ENCODE results near the gene FNDC1. TPM values are rescaled to one million over a fixed set of nuclear protein-coding genes. Genes with fewer than 3 reads are reported as not detected.

FNDC1 gene
- total RNA-seq, 1 experiment from 2014 or later = not detected

DNA sequence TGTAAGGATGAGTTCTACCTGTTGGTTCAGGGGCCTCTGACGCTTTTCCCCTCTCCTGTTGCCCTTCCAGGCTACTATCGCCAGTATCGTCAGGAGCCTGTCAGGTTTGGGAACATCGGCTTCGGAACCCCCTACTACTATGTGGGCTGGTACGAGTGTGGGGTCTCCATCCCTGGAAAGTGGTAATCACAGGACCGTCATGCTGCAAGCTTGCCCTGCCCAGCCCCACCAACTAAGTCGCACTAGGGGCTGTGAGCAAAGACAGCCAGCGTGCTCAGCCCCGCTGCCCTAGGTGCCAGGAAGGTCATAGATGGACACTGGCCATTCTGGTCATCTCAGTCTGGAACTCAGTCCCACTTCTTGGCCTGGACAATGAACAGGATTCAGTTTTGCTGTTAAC lies 102.1 kb downstream of the FNDC1 start:
- no peaks in the 10 kb centered on the region for H3K36me3 ChIP-seq (ENCODE audit: control insufficient read depth, insufficient read depth, low read length)
- ChIA-PET POLR2A (no interaction called here), CTCF (no interaction called here)
- H3K4me3 ChIP-seq (ENCODE audit: low read depth, low read length) = no peak overlapping the region
- H3K27me3 Mint-ChIP-seq (ENCODE audit: insufficient read depth, unreplicated experiment) = peaks cover 13% of the 10 kb centered on the region
- no peak overlapping the region for H3K4me3 Mint-ChIP-seq (ENCODE audit: unreplicated experiment)
- no peaks in the 10 kb centered on the region for H3K9me3 ChIP-seq
- intact Hi-C loops (cut with micrococcal nuclease; ENCODE audit: unreplicated experiment) = no loop called here
- no peaks in the 10 kb centered on the region for H3K4me1 ChIP-seq
- H3K9me3 Mint-ChIP-seq (ENCODE audit: unreplicated experiment) = peaks cover 16% of the 10 kb centered on the region
- no peak for DNase-seq
- no peak for TF ChIP-seq CTCF (IDR thresholded peaks at IDR 0.05; ENCODE audit: insufficient read depth in 1 of 2, low read depth in 1 of 2, low read length in 1 of 2, severe bottlenecking in 1 of 2, unreplicated experiment in 1 of 2)
- H3K4me1 Mint-ChIP-seq (ENCODE audit: low read depth, unreplicated experiment) = no peaks in the 10 kb centered on the region
- H3K27me3 ChIP-seq (replicated peaks; ENCODE audit: control insufficient read depth, insufficient read depth, low read length) = no peaks in the 10 kb centered on the region
- no peaks in the 10 kb centered on the region for H3K36me3 Mint-ChIP-seq (ENCODE audit: insufficient read depth, unreplicated experiment)
- no TSS peak for BruUV-seq (replicated peaks)
- no peak overlapping the region for H3K27ac Mint-ChIP-seq (ENCODE audit: unreplicated experiment)

GRCh38 chr6:159278626-159279025 lies 109.4 kb downstream of the FNDC1 start:
- no peaks in the 10 kb centered on the region for H3K36me3 Mint-ChIP-seq (ENCODE audit: insufficient read depth, unreplicated experiment)
- ChIA-PET POLR2A (no interaction called here), CTCF (no interaction called here)
- H3K4me3 Mint-ChIP-seq (ENCODE audit: unreplicated experiment) = no peak overlapping the region
- no peak for DNase-seq
- no TSS peak for BruUV-seq (replicated peaks)
- H3K4me3 ChIP-seq (ENCODE audit: low read depth, low read length) = no peak overlapping the region
- H3K27ac Mint-ChIP-seq (ENCODE audit: unreplicated experiment) = no peak overlapping the region
- peaks cover 13% of the 10 kb centered on the region for H3K9me3 Mint-ChIP-seq (ENCODE audit: unreplicated experiment)
- intact Hi-C loops (cut with micrococcal nuclease; ENCODE audit: unreplicated experiment) = no loop called here
- no peaks in the 10 kb centered on the region for H3K4me1 Mint-ChIP-seq (ENCODE audit: low read depth, unreplicated experiment)
- no peak for TF ChIP-seq CTCF (IDR thresholded peaks at IDR 0.05; ENCODE audit: insufficient read depth in 1 of 2, low read depth in 1 of 2, low read length in 1 of 2, severe bottlenecking in 1 of 2, unreplicated experiment in 1 of 2)
- H3K27me3 ChIP-seq (replicated peaks; ENCODE audit: control insufficient read depth, insufficient read depth, low read length) = no peaks in the 10 kb centered on the region
- H3K27me3 Mint-ChIP-seq (ENCODE audit: insufficient read depth, unreplicated experiment) = peaks cover 16% of the 10 kb centered on the region
- H3K36me3 ChIP-seq (ENCODE audit: control insufficient read depth, insufficient read depth, low read length) = no peaks in the 10 kb centered on the region
- peaks cover 4% of the 10 kb centered on the region for H3K9me3 ChIP-seq
- no peaks in the 10 kb centered on the region for H3K4me1 ChIP-seq

- DNase-seq = no peak
- Histone ChIP-seq H3K4me3 (ENCODE audit: low read depth, low read length) (no peak overlapping the region), H3K4me1 (no peaks in the 10 kb centered on the region), H3K9me3 (peaks cover 4% of the 10 kb centered on the region), H3K36me3 (ENCODE audit: control insufficient read depth, insufficient read depth, low read length) (no peaks in the 10 kb centered on the region), H3K27me3 (replicated peaks; ENCODE audit: control insufficient read depth, insufficient read depth, low read length) (no peaks in the 10 kb centered on the region)
- peaks cover 13% of the 10 kb centered on the region for H3K9me3 Mint-ChIP-seq (ENCODE audit: unreplicated experiment)
- no peak for TF ChIP-seq CTCF (IDR thresholded peaks at IDR 0.05; ENCODE audit: insufficient read depth in 1 of 2, low read depth in 1 of 2, low read length in 1 of 2, severe bottlenecking in 1 of 2, unreplicated experiment in 1 of 2)
- H3K4me1 Mint-ChIP-seq (ENCODE audit: low read depth, unreplicated experiment) = no peaks in the 10 kb centered on the region
- H3K27me3 Mint-ChIP-seq (ENCODE audit: insufficient read depth, unreplicated experiment) = peaks cover 13% of the 10 kb centered on the region
- no peak overlapping the region for H3K27ac Mint-ChIP-seq (ENCODE audit: unreplicated experiment)
- H3K36me3 Mint-ChIP-seq (ENCODE audit: insufficient read depth, unreplicated experiment) = no peaks in the 10 kb centered on the region
- intact Hi-C loops (cut with micrococcal nuclease; ENCODE audit: unreplicated experiment) = no loop called here
- BruUV-seq (replicated peaks) = no TSS peak
- POLR2A ChIA-PET = no interaction called here
- CTCF ChIA-PET = no interaction called here
- H3K4me3 Mint-ChIP-seq (ENCODE audit: unreplicated experiment) = no peak overlapping the region
Observed at GRCh38 chr6:159279790-159280277, 110.6 kb downstream of the FNDC1 start.
